Measurements from ENCODE around the gene IL4R. TPM values are rescaled to one million over a fixed set of nuclear protein-coding genes. Genes with fewer than 3 reads are reported as not detected.

IL4R gene
- total RNA-seq, 1 donor from 2014 or later: 9.6 TPM

DNA sequence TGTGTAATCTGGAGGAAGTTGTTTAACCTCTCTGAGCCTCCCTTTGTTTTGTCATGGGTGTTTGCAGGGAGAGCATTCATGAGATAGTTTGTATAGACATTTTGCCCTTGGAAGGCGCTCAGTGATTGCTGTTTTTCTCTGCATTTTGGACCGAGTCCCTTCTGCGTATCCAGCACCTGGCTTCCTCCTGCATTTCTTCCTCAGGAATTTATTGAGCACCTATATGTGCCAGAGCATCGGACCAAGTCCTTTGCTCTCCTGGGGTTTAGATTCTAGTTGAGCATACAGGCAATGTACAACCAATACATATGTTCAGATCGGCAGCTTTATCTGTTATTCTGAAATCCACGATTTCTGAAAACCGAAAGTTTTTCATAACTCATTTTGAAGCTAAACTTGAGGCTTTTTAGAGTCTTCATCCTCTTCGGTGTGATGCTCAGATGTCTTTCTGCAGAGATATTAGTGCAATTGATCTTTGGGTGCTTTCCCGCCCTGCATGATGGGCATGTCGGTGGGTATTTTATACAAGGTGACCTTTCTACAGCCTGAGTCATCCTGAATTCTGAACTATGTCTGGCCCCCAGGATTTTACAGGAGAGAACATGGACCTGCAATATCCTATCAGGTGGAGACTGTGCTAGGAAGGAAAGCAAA is 4.1 kb downstream of the IL4R start:
- no peaks in the 10 kb centered on the region for H3K9me3 Mint-ChIP-seq
- Histone ChIP-seq H4K20me1 (ENCODE audit: low read depth) (peaks cover 8% of the 10 kb centered on the region), H3K79me2 (ENCODE audit: low read depth) (no peaks in the 10 kb centered on the region), H3K27me3 (peaks cover 31% of the 10 kb centered on the region), H3K4me1 (no peaks in the 10 kb centered on the region), H3F3A (ENCODE audit: low read depth) (no peaks in the 10 kb centered on the region), H3K4me2 (no peak overlapping the region), H3K36me3 (no peaks in the 10 kb centered on the region), H3K4me3 (no peak overlapping the region), H2AFZ (replicated peaks) (no peak overlapping the region), H3K9me3 (ENCODE audit: low read depth) (no peaks in the 10 kb centered on the region), H3K27ac (no peak overlapping the region), H3K9ac (peak overlapping the region; percentile 20)
- H3K4me3 Mint-ChIP-seq: peak overlapping the region; percentile 11
- DNase-seq (ENCODE audit: low spot score): no peak
- H3K36me3 Mint-ChIP-seq: peaks cover 2% of the 10 kb centered on the region
- peak overlapping the region; percentile 87 for H3K27ac Mint-ChIP-seq
- H3K27me3 Mint-ChIP-seq (ENCODE audit: insufficient read depth, low read depth): peaks cover 13% of the 10 kb centered on the region
- peaks cover 18% of the 10 kb centered on the region for H3K4me1 Mint-ChIP-seq
- TF ChIP-seq EZH2phosphoT487 (IDR thresholded peaks at IDR 0.05): no peak
- TF ChIP-seq, protein P1, sequence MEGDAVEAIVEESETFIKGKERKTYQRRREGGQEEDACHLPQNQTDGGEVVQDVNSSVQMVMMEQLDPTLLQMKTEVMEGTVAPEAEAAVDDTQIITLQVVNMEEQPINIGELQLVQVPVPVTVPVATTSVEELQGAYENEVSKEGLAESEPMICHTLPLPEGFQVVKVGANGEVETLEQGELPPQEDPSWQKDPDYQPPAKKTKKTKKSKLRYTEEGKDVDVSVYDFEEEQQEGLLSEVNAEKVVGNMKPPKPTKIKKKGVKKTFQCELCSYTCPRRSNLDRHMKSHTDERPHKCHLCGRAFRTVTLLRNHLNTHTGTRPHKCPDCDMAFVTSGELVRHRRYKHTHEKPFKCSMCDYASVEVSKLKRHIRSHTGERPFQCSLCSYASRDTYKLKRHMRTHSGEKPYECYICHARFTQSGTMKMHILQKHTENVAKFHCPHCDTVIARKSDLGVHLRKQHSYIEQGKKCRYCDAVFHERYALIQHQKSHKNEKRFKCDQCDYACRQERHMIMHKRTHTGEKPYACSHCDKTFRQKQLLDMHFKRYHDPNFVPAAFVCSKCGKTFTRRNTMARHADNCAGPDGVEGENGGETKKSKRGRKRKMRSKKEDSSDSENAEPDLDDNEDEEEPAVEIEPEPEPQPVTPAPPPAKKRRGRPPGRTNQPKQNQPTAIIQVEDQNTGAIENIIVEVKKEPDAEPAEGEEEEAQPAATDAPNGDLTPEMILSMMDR (IDR thresholded peaks at IDR 0.05): no peak
- no peak for TF ChIP-seq EZH2 (IDR thresholded peaks at IDR 0.05)

DNA sequence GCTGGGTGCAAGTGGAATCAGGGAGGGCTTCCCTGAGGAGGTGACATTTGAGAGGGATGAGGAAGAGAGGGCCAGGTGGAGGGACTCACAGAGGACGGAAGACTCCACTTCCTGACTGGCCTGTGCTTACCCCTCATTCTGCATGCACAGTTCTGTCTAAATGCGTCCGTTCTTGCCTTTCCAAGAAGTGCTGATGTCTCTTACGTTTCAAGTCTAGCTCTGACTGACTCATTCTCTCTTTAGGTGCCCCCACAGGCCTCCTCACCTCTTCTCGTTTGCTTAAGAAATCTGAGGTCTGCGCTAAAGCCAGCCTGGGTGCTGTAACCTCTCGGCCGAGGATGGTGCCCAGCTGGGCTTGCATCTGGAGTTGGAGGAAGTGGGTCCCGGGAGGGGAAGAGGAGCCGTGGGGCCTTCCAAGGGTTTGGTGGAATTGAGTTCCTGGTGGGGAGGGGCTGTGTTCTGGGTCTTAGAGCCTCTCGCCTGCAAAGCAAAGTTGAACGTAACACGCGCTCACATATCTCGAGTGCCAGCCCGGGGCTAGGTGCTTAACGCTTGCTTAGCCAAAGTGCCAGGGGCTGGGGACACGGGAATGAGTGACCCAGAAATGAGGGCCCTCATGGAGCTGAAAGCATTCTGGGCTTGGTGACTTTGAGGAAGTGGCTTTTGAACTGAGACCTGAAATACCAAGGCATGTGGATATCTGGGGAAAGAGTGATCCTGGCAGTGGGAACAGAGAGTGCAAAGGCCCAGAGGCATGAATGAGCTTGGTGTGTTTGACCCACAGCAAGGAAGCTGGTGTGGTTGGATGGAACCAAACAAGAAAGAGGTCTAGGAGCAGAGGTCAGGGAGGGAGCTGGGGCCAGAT is 4.8 kb downstream of the IL4R start:
- no peak overlapping the region for H2AFZ ChIP-seq (replicated peaks)

DNA sequence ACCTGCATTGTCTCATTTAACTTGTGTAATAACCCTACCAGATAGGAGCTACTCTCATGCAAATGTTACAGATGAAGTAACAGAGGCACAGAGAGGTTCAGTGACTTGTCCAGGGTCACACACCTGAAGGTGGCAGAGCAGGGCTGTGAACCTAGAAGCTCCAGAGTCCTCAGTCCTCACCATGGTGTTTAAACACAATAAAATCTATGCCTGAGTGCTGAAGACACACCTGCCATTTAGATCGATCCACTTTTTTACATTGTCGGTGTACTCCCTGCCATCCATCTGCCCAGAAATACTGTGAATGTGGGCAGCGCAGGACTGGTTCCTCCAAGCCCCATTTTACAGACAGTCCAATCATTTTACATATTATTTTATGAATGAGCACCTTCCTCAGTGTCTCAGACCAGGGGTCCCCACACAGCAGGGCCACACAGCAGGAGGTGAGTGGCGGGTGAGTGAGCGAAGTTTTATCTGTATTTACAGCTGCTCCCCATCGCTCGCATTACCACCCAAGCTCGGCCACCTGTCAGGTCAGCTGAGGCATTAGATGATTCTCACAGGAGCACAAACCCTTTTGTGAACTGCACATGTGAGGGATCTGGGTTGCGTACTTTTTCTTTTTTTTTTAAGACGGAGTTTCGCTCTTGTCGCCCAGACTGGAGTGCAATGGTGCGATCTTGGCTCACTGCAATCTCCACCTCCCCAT is 5.6 kb downstream of the IL4R start:
- TF ChIP-seq EZH2 (IDR thresholded peaks at IDR 0.05) (no peak), EZH2phosphoT487 (IDR thresholded peaks at IDR 0.05) (no peak)
- TF ChIP-seq, protein P1 (IDR thresholded peaks at IDR 0.05): no peak
- peaks cover 16% of the 10 kb centered on the region for H3K4me1 Mint-ChIP-seq

More for the DNA sequence above, 4.8 kb downstream of the IL4R start:
- Histone ChIP-seq H3K27me3 (peaks cover 24% of the 10 kb centered on the region), H4K20me1 (ENCODE audit: low read depth) (peaks cover 8% of the 10 kb centered on the region), H3K9me3 (ENCODE audit: low read depth) (no peaks in the 10 kb centered on the region), H3K4me2 (no peak overlapping the region), H3K79me2 (ENCODE audit: low read depth) (no peaks in the 10 kb centered on the region), H3K4me1 (no peaks in the 10 kb centered on the region), H3K4me3 (no peak overlapping the region), H3K9ac (peak overlapping the region; percentile 20), H3K36me3 (no peaks in the 10 kb centered on the region), H3K27ac (no peak overlapping the region), H3F3A (ENCODE audit: low read depth) (no peaks in the 10 kb centered on the region)
- H3K27me3 Mint-ChIP-seq (ENCODE audit: insufficient read depth, low read depth): peaks cover 13% of the 10 kb centered on the region
- peak overlapping the region; percentile 11 for H3K4me3 Mint-ChIP-seq
- H3K36me3 Mint-ChIP-seq: peaks cover 2% of the 10 kb centered on the region
- no peaks in the 10 kb centered on the region for H3K9me3 Mint-ChIP-seq
- peaks cover 18% of the 10 kb centered on the region for H3K4me1 Mint-ChIP-seq
- TF ChIP-seq EZH2phosphoT487 (IDR thresholded peaks at IDR 0.05) (no peak), EZH2 (IDR thresholded peaks at IDR 0.05) (no peak)
- TF ChIP-seq, protein P1 (IDR thresholded peaks at IDR 0.05): no peak
- peak overlapping the region; percentile 87 for H3K27ac Mint-ChIP-seq
- DNase-seq (ENCODE audit: low spot score): no peak

More for the DNA sequence above, 5.6 kb downstream of the IL4R start:
- Histone ChIP-seq H3K36me3 (no peaks in the 10 kb centered on the region), H4K20me1 (ENCODE audit: low read depth) (peaks cover 8% of the 10 kb centered on the region), H2AFZ (replicated peaks) (no peak overlapping the region), H3K9me3 (ENCODE audit: low read depth) (no peaks in the 10 kb centered on the region), H3F3A (ENCODE audit: low read depth) (no peaks in the 10 kb centered on the region), H3K27ac (no peak overlapping the region), H3K27me3 (peaks cover 16% of the 10 kb centered on the region), H3K4me3 (no peak overlapping the region), H3K4me1 (no peaks in the 10 kb centered on the region), H3K79me2 (ENCODE audit: low read depth) (no peaks in the 10 kb centered on the region), H3K4me2 (no peak overlapping the region), H3K9ac (no peak overlapping the region)
- peaks cover 2% of the 10 kb centered on the region for H3K36me3 Mint-ChIP-seq
- no peak overlapping the region for H3K4me3 Mint-ChIP-seq
- H3K27ac Mint-ChIP-seq: no peak overlapping the region
- no peaks in the 10 kb centered on the region for H3K9me3 Mint-ChIP-seq
- no peak for DNase-seq (ENCODE audit: low spot score)
- peaks cover 13% of the 10 kb centered on the region for H3K27me3 Mint-ChIP-seq (ENCODE audit: insufficient read depth, low read depth)
